Motor neuron (in vitro differentiated cells): ENCODE measurements around the gene TRIM72. TPM values are rescaled to one million over a fixed set of nuclear protein-coding genes. Genes with fewer than 3 reads are reported as not detected.
"Not testable (repeated sequence)": the region's sequence is repeated elsewhere in the genome, so short reads cannot be mapped to it uniquely, and the experiment has no call there.

ENCODE experiments used
- ATAC-seq, 8 experiments: fragments of 200-7000 bp; cut with Tn5 transposase; replicated peaks in 6 of 8; 2 replicates each; pipeline ENCODE4 v1.8.0; 2021; ENCODE audit warnings: mild to moderate bottlenecking in 8 of 8, moderate library complexity in 8 of 8
- H3K27ac ChIP-seq, 2 donors: fragments of 250-450 bp; sonication (Bioruptor Pico); 2 replicates each; pipeline ENCODE4 v1.9.0; 2021; ENCODE audit warnings: antibody characterized with exemption in 2 of 2, mild to moderate bottlenecking in 2 of 2, moderate library complexity in 1 of 2
- H3K4me1 ChIP-seq, 2 donors: fragments of 250-450 bp; sonication (Bioruptor Pico); replicated peaks in 1 of 2; 2 replicates each; pipeline ENCODE4 v1.6.1; 2021; ENCODE audit warnings: antibody characterized with exemption in 2 of 2, mild to moderate bottlenecking in 2 of 2, moderate library complexity in 1 of 2
- H3K4me3 ChIP-seq, 5 donors: fragments of 250-450 bp; sonication (Bioruptor Pico); 2 replicates each; pipeline ENCODE4 v1.9.0; 2021; ENCODE audit warnings: antibody characterized with exemption in 5 of 5, mild to moderate bottlenecking in 5 of 5, moderate library complexity in 4 of 5
- WGBS, 10 experiments: fragments of 450-650 bp; shearing (Covaris generic); methylation state at CpG; one replicate each; pipeline ENCODE4 v1.0.0; 2022; 5-methylcytosine and 5-hydroxymethylcytosine counted together
- in situ Hi-C, 9 experiments: fragments of 400-800 bp; cut with MboI; loops; one replicate each; pipeline ENCODE4 v1.15.0; 2021; ENCODE audit warnings: low sequenced_read_pairs in 9 of 9, low pct_unique_long_range_greater_than_20kb in 2 of 9; ENCODE audit not compliant: unreplicated experiment in 9 of 9
- total RNA-seq, 8 experiments: library from RNA; unstranded; fragments of 300-600 nt; gene quantifications; 2 replicates each; pipeline versions ENCODE4 v1.2.3 to v1.2.4, GENCODE V29; 2022

Gene TRIM72
- total RNA-seq, 8 experiments from 2014 or later, result 0.05 to 0.57 (median 0.13) TPM; not detected in 1

DNA sequence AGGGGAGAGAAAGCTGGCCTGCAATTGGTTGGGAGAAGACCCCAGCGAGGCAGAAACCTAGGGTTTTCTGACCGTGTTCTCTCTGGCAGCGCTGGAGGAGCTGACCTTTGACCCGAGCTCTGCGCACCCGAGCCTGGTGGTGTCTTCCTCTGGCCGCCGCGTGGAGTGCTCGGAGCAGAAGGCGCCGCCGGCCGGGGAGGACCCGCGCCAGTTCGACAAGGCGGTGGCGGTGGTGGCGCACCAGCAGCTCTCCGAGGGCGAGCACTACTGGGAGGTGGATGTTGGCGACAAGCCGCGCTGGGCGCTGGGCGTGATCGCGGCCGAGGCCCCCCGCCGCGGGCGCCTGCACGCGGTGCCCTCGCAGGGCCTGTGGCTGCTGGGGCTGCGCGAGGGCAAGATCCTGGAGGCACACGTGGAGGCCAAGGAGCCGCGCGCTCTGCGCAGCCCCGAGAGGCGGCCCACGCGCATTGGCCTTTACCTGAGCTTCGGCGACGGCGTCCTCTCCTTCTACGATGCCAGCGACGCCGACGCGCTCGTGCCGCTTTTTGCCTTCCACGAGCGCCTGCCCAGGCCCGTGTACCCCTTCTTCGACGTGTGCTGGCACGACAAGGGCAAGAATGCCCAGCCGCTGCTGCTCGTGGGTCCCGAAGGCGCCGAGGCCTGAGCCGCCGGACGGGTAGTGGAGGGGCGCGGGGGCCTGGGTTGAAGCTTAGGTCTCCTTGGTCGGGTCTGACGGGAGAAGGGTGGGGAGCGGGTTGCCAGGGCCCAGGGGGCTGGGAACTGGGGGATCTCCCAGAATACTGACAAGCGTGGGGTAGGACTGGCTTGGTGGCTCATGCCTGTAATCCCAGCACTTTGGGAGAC lies 10.4 kb downstream of the TRIM72 start:
- Histone ChIP-seq H3K27ac (no peak overlapping the region), H3K4me3 (no peak overlapping the region), H3K4me1 (no peaks in the 10 kb centered on the region)
- 0 to 100% (median 90%) methylated on average over 1 to 26 of the region's 80 CpGs; no CpG with 5 or more reads in 1 of the 10 experiments for WGBS, 10 experiments
- no peak for ATAC-seq
- in situ Hi-C loops, result loop anchor here in 3 of 9 experiments (25.0 kb wide), 2 partner anchors 88 to 213 kb away; partner anchors contain the start of genes COX6A2 (in 2 of the 3) and ZNF843 (in 2 of the 3)

DNA sequence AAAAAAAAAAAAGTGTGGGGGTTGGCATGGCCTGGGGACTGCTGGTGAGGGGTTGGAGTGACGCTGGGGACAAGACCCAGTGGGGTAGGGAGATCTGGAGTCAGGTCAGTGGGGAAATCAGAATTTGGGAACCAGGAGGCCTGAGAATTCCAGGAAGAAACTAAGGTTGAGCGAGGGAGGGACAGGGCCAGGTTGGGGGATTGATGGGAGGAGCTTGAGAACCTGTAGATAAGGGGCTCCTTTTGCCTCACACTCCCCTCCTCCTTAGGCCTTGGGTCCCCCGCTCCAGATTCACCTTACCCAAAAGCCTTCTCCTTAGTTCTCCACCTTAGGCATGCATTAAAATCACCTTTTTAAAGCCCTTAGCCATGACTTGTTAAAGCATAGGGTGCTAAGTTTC lies 11.3 kb downstream of the TRIM72 start:
- WGBS, 10 experiments, result 59 to 85% (median 80%) methylated on average over 1 to 3 of the region's 3 CpGs; no CpG with 5 or more reads in 2 of the 10 experiments
- H3K27ac ChIP-seq, result no peak overlapping the region
- no peak for ATAC-seq
- in situ Hi-C loops, result no loop called here
- no peak overlapping the region for H3K4me3 ChIP-seq
- H3K4me1 ChIP-seq, result no peaks in the 10 kb centered on the region

DNA sequence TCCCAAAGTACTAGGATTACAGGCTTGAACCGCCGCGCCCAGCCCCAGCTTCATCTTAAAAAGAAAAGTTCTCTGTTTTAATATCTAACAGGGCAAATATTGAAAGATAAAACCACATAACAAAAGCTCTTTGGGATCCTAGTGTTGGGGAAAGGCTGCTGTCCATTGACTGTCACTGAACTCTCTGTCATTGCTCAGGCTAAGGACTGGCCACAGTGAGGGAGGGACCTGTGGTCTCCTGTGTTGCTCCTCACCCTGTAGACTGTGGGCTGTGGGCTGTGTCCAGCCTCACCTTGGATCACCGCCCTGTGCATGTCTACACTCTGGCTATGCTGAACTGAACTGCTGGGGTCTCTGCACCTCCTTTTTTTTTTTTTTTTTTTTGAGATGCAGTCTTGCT lies 14.3 kb downstream of the TRIM72 start:
- Histone ChIP-seq H3K4me1 (no peaks in the 10 kb centered on the region), H3K4me3 (no peak overlapping the region), H3K27ac (no peak overlapping the region)
- WGBS, 10 experiments, result 29 to 100% (median 77%) methylated on average over 1 to 4 of the region's 4 CpGs; no CpG with 5 or more reads in 4 of the 10 experiments
- ATAC-seq, result no peak
- in situ Hi-C loops, result no loop called here

DNA sequence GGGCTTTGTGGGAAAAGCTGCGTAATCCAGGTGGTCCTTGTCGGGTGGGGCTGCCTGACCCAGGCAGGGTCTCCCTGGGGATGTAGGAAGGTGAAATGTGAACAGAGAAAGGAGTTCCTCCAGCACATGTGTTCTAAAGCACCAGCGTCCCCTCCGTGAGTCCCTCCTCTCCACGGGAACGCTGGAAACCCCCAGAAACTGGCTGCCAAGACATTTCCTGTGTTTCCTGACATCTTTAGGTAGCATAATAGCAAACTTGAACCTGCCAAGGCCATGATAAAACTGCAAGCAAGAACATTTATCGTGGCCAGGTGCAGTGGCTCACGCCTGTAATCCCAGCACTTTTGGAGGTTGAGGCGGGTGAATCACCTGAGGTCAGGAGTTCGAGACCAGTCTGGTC lies 15.6 kb downstream of the TRIM72 start:
- in situ Hi-C loops, result no loop called here
- 35 to 80% (median 70%) methylated on average over 1 to 5 of the region's 10 CpGs; no CpG with 5 or more reads in 4 of the 10 experiments for WGBS, 10 experiments

DNA sequence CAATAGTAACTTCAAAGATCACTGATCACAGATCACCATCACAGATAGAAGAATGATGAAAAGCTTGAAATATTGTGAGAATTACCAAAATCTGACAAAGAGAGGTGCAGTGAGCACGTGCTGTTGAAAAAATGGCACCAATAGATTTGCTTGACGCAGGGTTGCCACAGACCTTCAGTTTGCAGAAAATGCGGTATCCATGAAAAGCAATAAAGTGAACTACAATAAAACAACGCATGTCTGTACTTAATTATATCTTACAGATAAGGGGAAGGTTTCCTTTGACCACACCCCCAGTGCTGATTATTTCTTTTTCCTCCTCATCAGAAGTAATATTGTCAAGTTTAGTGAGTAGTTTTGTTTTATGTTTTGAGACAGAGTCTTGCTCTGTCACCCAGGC lies 24.1 kb downstream of the TRIM72 start:
- 0 to 92% (median 76%) methylated on average over 1 to 4 of the region's 4 CpGs; no CpG with 5 or more reads in 1 of the 10 experiments for WGBS, 10 experiments
- no peak overlapping the region for H3K4me3 ChIP-seq
- no peak overlapping the region for H3K27ac ChIP-seq
- ATAC-seq, result no peak
- in situ Hi-C loops, result no loop called here
- no peaks in the 10 kb centered on the region for H3K4me1 ChIP-seq

More for the DNA sequence above, 15.6 kb downstream of the TRIM72 start:
- no peaks in the 10 kb centered on the region for H3K4me1 ChIP-seq
- no peak overlapping the region for H3K4me3 ChIP-seq
- H3K27ac ChIP-seq, result no peak overlapping the region
- no peak for ATAC-seq

DNA sequence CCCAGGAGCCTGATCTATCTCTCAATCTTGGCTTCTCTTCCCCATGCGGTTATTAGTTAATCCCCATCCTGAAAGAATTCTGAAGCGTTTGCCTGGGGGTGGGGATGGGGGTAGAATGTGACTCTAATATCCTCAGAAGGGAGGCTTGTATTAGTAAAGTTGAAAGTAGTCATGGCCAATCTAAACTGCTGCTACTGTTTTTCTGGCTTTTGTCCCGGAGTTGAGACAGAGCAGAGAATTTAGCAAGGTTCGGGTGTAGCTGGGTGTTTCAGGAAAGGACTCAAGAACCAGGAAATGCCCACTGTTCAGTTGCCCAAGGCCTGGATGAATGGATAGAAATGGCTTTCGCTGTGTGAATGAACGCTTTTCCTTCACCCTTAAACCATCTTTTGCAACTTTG lies 28.3 kb downstream of the TRIM72 start:
- Histone ChIP-seq H3K4me3 (no peak overlapping the region), H3K4me1 (peaks cover 0 to 11% of the 10 kb centered on the region in 2 donors), H3K27ac (no peak overlapping the region)
- in situ Hi-C loops, result no loop called here
- ATAC-seq, result no peak
- 13 to 100% (median 66%) methylated on average over 1 to 6 of the region's 6 CpGs for WGBS, 10 experiments

DNA sequence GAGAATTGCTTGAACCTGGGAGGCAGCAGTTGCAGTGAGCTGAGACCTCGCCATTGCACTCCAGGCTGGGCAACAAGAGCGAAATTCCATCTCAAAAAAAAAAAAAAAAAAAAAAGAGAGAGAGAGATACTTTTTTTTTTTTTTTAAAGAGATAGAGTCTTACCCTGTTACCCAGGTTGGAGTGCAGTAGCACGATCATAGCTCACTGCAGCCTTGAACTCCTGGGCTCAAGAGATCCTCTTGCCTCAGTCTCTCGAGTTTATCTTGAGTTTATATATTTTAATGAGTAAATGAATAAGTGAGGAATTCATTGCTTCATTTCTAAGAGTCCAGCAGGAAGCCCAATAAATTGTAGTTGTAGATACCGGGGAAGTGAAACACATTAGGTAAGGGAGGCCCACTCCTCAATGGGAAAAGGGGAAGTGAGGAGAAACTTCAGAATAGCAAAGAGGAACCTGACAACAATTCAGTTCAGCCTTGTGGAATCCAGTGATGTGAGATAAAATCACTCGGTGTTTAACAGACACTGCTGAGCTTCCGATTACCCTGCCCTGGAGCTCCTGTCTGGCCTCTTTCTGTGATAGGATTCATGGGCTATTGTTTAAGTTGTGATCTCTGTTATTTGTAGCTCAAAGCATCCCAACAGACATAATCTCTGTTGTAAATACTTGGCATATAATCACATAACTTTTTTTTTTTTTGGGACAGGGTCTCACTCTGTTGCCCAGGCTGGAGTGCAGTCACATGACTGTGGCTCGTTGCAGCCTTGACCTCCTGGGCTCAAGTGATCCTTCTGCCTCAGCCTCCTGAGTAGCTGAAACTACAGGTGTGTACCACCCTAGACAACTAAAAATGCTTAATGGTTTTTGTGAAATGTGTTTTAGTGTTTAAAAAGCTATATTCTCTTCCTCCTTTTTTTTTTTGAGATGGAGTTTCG lies 30.1 kb downstream of the TRIM72 start:
- peaks cover 0 to 11% of the 10 kb centered on the region in 2 donors for H3K4me1 ChIP-seq
- H3K27ac ChIP-seq, result no peak overlapping the region
- in situ Hi-C loops, result no loop called here
- ATAC-seq, result no peak
- 0 to 96% (median 56%) methylated on average over 1 to 5 of the region's 9 CpGs; no CpG with 5 or more reads in 1 of the 10 experiments for WGBS, 10 experiments
- no peak overlapping the region for H3K4me3 ChIP-seq

DNA sequence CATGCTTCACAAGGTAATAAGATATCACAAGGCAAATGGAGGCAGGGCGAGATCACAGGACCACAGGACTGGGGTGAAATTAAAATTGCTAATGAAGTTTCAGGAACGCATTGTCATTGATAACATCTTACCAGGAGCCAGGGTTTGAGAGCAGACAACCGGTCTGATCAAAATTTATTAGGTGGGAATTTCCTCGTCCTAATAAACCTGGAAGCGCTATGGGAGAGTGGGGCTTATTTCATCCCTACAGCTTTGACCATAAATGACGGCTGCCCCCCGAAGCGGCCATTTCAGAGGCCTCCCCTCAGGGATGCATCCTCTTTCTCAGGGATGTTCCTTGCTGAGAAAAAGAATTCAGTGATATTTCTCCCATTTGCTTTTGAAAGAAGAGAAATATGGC lies 31.7 kb downstream of the TRIM72 start:
- Histone ChIP-seq H3K4me1 (peaks cover 0 to 11% of the 10 kb centered on the region in 2 donors), H3K27ac (peak overlapping the region in 1 of 2 donors; percentile 32)
- in situ Hi-C loops, H3K4me3 ChIP-seq, ATAC-seq: not testable (repeated sequence)
- WGBS, 10 experiments, result 0 to 60% (median 3%) methylated on average over 1 to 4 of the region's 8 CpGs; no CpG with 5 or more reads in 4 of the 10 experiments

DNA sequence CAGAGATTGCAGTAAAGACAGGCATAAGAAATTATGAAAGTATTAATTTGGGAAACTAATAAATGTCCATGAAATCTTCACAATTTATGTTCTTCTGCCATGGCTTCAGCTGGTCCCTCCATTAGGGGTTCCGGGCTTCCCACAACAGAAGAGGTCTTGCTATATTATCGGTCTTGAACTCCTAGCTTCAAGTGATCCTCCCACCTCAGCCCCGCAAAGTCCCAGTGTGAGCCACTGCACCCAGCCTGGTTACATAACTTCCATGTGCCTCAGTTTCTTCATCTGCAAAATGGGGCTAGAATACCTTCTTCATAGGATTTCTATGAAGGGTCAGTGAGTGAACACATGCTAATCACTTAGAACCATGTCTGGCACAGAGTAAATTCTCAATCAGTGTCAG lies 32.4 kb downstream of the TRIM72 start:
- 20 to 100% (median 79%) methylated on average over 1 to 3 of the region's 3 CpGs; no CpG with 5 or more reads in 1 of the 10 experiments for WGBS, 10 experiments
- ATAC-seq, result no peak
- H3K27ac ChIP-seq, result no peak overlapping the region
- H3K4me1 ChIP-seq, result peaks cover 0 to 11% of the 10 kb centered on the region in 2 donors
- no peak overlapping the region for H3K4me3 ChIP-seq
- in situ Hi-C loops, result no loop called here

DNA sequence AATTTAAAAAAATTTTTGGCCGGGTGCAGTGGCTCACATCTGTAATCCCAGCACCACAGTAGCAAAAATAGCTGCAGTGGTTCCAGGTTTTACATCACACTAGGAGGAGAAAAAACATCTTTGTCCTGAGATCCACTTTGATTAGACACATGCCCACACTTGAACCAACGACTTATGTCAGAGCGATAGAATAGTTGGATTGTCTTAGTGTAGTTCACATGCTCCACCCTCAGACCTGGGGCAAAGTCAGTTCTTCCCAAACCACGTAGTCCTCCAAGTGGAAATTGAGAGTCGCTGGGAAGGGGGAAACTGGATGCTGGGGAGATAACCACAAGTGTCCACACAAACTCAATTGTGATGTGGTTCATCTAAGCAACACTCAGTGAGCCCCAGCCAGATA lies 34.4 kb downstream of the TRIM72 start:
- H3K4me3 ChIP-seq, result no peak overlapping the region
- no peak for ATAC-seq
- in situ Hi-C loops, result no loop called here
- H3K4me1 ChIP-seq, result peaks cover 0 to 11% of the 10 kb centered on the region in 2 donors
- no peak overlapping the region for H3K27ac ChIP-seq
- WGBS, 10 experiments, result 40 to 100% (median 63%) methylated on average over 1 to 5 of the region's 5 CpGs

DNA sequence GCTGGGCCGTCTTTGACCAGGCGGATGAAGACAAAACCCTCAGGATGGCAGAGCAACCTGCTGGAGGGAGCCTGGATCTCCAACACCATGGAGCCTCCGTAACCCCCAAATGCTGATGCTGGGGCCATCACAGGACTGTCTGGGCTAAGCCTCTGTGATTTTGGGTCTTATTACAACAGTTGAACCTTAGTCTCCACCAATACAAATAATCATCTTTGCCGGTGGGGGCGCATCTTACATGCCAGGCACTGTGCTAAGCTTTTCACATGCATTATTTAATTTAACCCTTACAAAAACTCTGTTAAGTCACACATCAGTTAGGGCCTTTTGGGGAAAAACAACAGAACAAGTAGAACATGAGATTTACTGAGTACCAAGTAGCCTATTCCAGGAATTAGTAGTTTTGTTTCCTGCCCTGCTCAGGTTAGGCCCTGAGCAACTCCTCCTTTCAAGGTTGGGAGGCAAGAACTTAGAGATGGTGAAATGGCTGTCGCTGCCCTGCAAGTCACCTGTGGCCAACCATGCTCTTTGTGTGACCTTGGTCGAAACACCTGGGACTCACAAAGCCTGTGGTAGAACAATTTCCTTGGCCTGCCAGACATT lies 37.0 kb downstream of the TRIM72 start:
- H3K4me3 ChIP-seq, result no peak overlapping the region
- 76 to 100% (median 83%) methylated on average over 1 to 5 of the region's 7 CpGs; no CpG with 5 or more reads in 2 of the 10 experiments for WGBS, 10 experiments
- no peak for ATAC-seq

DNA sequence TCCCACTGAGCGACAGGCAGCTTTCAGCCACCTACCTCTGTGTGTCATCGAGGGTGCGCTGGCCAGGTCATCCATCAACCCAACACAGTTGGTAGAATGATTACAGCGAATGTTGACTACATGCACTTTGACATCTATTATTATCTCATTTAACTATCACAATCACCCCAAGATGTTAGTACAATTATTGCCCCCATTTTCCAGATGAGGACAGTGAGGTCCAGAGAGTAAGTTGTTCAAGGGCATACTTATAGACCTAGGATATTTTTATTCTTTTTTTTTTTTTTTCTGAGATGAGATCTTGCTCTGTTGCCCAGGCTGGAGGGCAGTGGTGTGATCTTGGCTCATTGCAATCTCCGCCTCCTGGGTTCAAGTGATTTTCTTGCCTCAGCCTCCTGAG lies 37.5 kb downstream of the TRIM72 start:
- no peak overlapping the region for H3K4me3 ChIP-seq

More for the DNA sequence above, 37.0 kb downstream of the TRIM72 start:
- H3K27ac ChIP-seq, result no peak overlapping the region
- peaks cover 0 to 2% of the 10 kb centered on the region in 2 donors for H3K4me1 ChIP-seq
- in situ Hi-C loops, result no loop called here

More for the DNA sequence above, 37.5 kb downstream of the TRIM72 start:
- 0 to 100% (median 100%) methylated on average over 1 to 4 of the region's 5 CpGs; no CpG with 5 or more reads in 1 of the 10 experiments for WGBS, 10 experiments
- Histone ChIP-seq H3K27ac (no peak overlapping the region), H3K4me1 (no peaks in the 10 kb centered on the region)
- in situ Hi-C loops, result no loop called here
- no peak for ATAC-seq
